ENCODE results near the gene TCN2. TPM values are rescaled to one million over a fixed set of nuclear protein-coding genes. Genes with fewer than 3 reads are reported as not detected.
"Not testable (repeated sequence)": the region's sequence is repeated elsewhere in the genome, so short reads cannot be mapped to it uniquely, and the experiment has no call there.

The TCN2 gene
- total RNA-seq, 1 experiment from 2014 or later = 2.4 TPM

DNA sequence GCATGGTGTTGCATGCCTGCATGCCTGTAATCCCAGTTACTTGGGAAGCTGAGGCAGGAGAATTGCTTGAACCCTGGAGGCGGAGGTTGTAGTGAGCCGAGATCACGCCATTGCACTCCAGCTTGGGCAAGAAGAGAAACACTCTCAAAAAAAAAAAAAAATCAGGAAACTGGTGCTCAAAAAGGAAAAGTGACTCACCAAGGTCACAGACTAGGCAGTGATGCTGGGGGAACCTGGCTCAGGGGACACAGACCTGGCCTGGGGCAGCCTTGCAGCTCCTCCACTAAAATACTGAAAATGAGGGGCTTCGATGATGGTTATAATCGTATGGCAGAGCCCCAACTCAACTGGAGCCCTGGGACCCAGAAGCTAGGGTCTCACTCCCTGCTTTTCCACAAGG is 20.5 kb downstream of the TCN2 start:
- H3K27ac ChIP-seq (ENCODE audit: low read length) = no peak overlapping the region
- DNase-seq (ENCODE audit: low read depth, low spot score) (no peak), ATAC-seq (no peak)
- no TSS peak for BruUV-seq (replicated peaks)
- ChIA-PET POLR2A (no interaction called here), CTCF (no interaction called here)
- H3K36me3 ChIP-seq (ENCODE audit: control insufficient read depth, insufficient read depth, low read length) = no peaks in the 10 kb centered on the region
- H3K4me1 ChIP-seq (ENCODE audit: control insufficient read depth, insufficient read depth, low read length) = no peaks in the 10 kb centered on the region
- H3K9me3 ChIP-seq (ENCODE audit: control insufficient read depth, insufficient read depth, low read depth, low read length) = no peaks in the 10 kb centered on the region
- H3K4me3 ChIP-seq (ENCODE audit: low read depth in 2 of 2, low read length in 2 of 2) = no peak overlapping the region
- no peaks in the 10 kb centered on the region for H3K27me3 ChIP-seq (ENCODE audit: control insufficient read depth, insufficient read depth, low read length)
- TF ChIP-seq, protein P1, sequence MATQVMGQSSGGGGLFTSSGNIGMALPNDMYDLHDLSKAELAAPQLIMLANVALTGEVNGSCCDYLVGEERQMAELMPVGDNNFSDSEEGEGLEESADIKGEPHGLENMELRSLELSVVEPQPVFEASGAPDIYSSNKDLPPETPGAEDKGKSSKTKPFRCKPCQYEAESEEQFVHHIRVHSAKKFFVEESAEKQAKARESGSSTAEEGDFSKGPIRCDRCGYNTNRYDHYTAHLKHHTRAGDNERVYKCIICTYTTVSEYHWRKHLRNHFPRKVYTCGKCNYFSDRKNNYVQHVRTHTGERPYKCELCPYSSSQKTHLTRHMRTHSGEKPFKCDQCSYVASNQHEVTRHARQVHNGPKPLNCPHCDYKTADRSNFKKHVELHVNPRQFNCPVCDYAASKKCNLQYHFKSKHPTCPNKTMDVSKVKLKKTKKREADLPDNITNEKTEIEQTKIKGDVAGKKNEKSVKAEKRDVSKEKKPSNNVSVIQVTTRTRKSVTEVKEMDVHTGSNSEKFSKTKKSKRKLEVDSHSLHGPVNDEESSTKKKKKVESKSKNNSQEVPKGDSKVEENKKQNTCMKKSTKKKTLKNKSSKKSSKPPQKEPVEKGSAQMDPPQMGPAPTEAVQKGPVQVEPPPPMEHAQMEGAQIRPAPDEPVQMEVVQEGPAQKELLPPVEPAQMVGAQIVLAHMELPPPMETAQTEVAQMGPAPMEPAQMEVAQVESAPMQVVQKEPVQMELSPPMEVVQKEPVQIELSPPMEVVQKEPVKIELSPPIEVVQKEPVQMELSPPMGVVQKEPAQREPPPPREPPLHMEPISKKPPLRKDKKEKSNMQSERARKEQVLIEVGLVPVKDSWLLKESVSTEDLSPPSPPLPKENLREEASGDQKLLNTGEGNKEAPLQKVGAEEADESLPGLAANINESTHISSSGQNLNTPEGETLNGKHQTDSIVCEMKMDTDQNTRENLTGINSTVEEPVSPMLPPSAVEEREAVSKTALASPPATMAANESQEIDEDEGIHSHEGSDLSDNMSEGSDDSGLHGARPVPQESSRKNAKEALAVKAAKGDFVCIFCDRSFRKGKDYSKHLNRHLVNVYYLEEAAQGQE (IDR thresholded peaks at IDR 0.05; ENCODE audit: insufficient read depth in 1 of 2, low read depth in 2 of 2, low read length in 1 of 2) = no peak
- no peak for TF ChIP-seq POLR2AphosphoS5 (IDR thresholded peaks at IDR 0.05; ENCODE audit: low read depth, low read length)
- TF ChIP-seq TCF7L2 (IDR thresholded peaks at IDR 0.05; ENCODE audit: low read depth, low read length) = no peak
- no peak for TF ChIP-seq SIN3A (IDR thresholded peaks at IDR 0.05; ENCODE audit: borderline replicate concordance, insufficient read depth, low read depth, low read length)
- TF ChIP-seq, protein P2, sequence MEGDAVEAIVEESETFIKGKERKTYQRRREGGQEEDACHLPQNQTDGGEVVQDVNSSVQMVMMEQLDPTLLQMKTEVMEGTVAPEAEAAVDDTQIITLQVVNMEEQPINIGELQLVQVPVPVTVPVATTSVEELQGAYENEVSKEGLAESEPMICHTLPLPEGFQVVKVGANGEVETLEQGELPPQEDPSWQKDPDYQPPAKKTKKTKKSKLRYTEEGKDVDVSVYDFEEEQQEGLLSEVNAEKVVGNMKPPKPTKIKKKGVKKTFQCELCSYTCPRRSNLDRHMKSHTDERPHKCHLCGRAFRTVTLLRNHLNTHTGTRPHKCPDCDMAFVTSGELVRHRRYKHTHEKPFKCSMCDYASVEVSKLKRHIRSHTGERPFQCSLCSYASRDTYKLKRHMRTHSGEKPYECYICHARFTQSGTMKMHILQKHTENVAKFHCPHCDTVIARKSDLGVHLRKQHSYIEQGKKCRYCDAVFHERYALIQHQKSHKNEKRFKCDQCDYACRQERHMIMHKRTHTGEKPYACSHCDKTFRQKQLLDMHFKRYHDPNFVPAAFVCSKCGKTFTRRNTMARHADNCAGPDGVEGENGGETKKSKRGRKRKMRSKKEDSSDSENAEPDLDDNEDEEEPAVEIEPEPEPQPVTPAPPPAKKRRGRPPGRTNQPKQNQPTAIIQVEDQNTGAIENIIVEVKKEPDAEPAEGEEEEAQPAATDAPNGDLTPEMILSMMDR (IDR thresholded peaks at IDR 0.05) = no peak
- intact Hi-C loops (cut with micrococcal nuclease; ENCODE audit: unreplicated experiment) (no loop called here), in situ Hi-C loops (cut with HindIII; ENCODE audit: low pct_unique_long_range_greater_than_20kb, low sequenced_read_pairs) (no loop called here)

- intact Hi-C loops (cut with micrococcal nuclease; ENCODE audit: unreplicated experiment) = no loop called here
- in situ Hi-C loops (cut with HindIII; ENCODE audit: low pct_unique_long_range_greater_than_20kb, low sequenced_read_pairs) = no loop called here
- POLR2A ChIA-PET = no interaction called here
- BruUV-seq (replicated peaks) = no TSS peak
- no peak overlapping the region for H3K27ac ChIP-seq (ENCODE audit: low read length)
- TF ChIP-seq SIN3A (IDR thresholded peaks at IDR 0.05; ENCODE audit: borderline replicate concordance, insufficient read depth, low read depth, low read length) (no peak), TCF7L2 (IDR thresholded peaks at IDR 0.05; ENCODE audit: low read depth, low read length) (no peak), POLR2AphosphoS5 (IDR thresholded peaks at IDR 0.05; ENCODE audit: low read depth, low read length) (no peak)
- TF ChIP-seq, protein P2 (IDR thresholded peaks at IDR 0.05) = no peak
- TF ChIP-seq, protein P1 (IDR thresholded peaks at IDR 0.05; ENCODE audit: insufficient read depth in 1 of 2, low read depth in 2 of 2, low read length in 1 of 2) = no peak
- no peaks in the 10 kb centered on the region for H3K9me3 ChIP-seq (ENCODE audit: control insufficient read depth, insufficient read depth, low read depth, low read length)
- H3K36me3 ChIP-seq (ENCODE audit: control insufficient read depth, insufficient read depth, low read length) = no peaks in the 10 kb centered on the region
- no peaks in the 10 kb centered on the region for H3K4me1 ChIP-seq (ENCODE audit: control insufficient read depth, insufficient read depth, low read length)
- H3K27me3 ChIP-seq (ENCODE audit: control insufficient read depth, insufficient read depth, low read length) = no peaks in the 10 kb centered on the region
- ATAC-seq (no peak), DNase-seq (ENCODE audit: low read depth, low spot score) (no peak)
- CTCF ChIA-PET = interaction anchor here (0.5 to 1.3 kb wide), 2 partner anchors 33 to 126 kb away, joined by 4 to 6 read pairs; no protein-coding TSS in a partner anchor
- H3K4me3 ChIP-seq (ENCODE audit: low read depth in 2 of 2, low read length in 2 of 2) = no peak overlapping the region
Observed at GRCh38 chr22:30628491-30628890, 21.5 kb downstream of the TCN2 start.

- DNase-seq (ENCODE audit: low read depth, low spot score); H3K9me3 ChIP-seq (ENCODE audit: control insufficient read depth, insufficient read depth, low read depth, low read length); H3K27me3 ChIP-seq (ENCODE audit: control insufficient read depth, insufficient read depth, low read length); H3K4me3 ChIP-seq (ENCODE audit: low read depth in 2 of 2, low read length in 2 of 2); in situ Hi-C loops (cut with HindIII; ENCODE audit: low pct_unique_long_range_greater_than_20kb, low sequenced_read_pairs); intact Hi-C loops (cut with micrococcal nuclease; ENCODE audit: unreplicated experiment); BruUV-seq (replicated peaks); ATAC-seq; H3K36me3 ChIP-seq (ENCODE audit: control insufficient read depth, insufficient read depth, low read length); POLR2A ChIA-PET; CTCF ChIA-PET; H3K27ac ChIP-seq (ENCODE audit: low read length); H3K4me1 ChIP-seq (ENCODE audit: control insufficient read depth, insufficient read depth, low read length): not testable (repeated sequence)
Observed at GRCh38 chr22:30631469-30631868, 24.5 kb downstream of the TCN2 start.
